A549 (cell line): Measurements from ENCODE around the gene ANK2. TPM values are rescaled to one million over a fixed set of nuclear protein-coding genes. Genes with fewer than 3 reads are reported as not detected.

Experiments used
- ATAC-seq, 2 experiments: fragments of 200-7000 bp in 1 of 2; fragments of >200 bp in 1 of 2; cut with Nextera tagmentation in 1 of 2; cut with Tn5 transposase in 1 of 2; 3 replicates each; pipeline versions ENCODE4 v1.8.0 to v1.9.1; 2018 to 2020; ENCODE audit warnings: mild to moderate bottlenecking in 1 of 2, moderate library complexity in 1 of 2
- CTCF ChIA-PET: fragments of 300-600 bp; sonication (Branson Sonifier 250); formaldehyde crosslinking; extraction: SDS; loops from one replicate; lab custom pipeline; 2021; ENCODE audit warnings: antibody characterized with exemption, inconsistent platforms; lab: Yijun Ruan, JAX
- POLR2A ChIA-PET: fragments of 350-600 bp; formaldehyde crosslinking; extraction: SDS; loops from one replicate; lab custom pipeline; 2021; ENCODE audit warnings: antibody characterized with exemption, inconsistent platforms; lab: Yijun Ruan, JAX
- DNase-seq, 2 experiments: peaks; one replicate each; pipeline versions ENCODE4 v3.0.0 to v3.0.0-alpha.2; 2011 to 2016; ENCODE audit warnings: low read depth in 1 of 2, low spot score in 1 of 2
- FAIRE-seq: peaks from 2 replicates; lab custom pipeline; 2011; peaks lifted over from hg19 to GRCh38; lab: Jason Lieb, UNC
- H3K27ac ChIP-seq, 2 experiments: fragments of >200 bp; sonication (Bioruptor Twin); formaldehyde crosslinking; 3 replicates each; pipeline ENCODE4 v1.5.1; 2016 to 2017
- H3K4me1 ChIP-seq: fragments of >200 bp; sonication (Bioruptor Twin); formaldehyde crosslinking; 3 replicates; pipeline ENCODE4 v1.6.1; 2016
- H3K4me2 ChIP-seq: fragments of >200 bp; sonication (Bioruptor Twin); formaldehyde crosslinking; 3 replicates; pipeline ENCODE4 v1.6.1; 2016
- H3K4me3 ChIP-seq: fragments of >200 bp; sonication (Bioruptor Twin); formaldehyde crosslinking; 3 replicates; pipeline ENCODE4 v1.5.1; 2016
- H3K9me3 ChIP-seq: fragments of >200 bp; sonication (Bioruptor Twin); formaldehyde crosslinking; 3 replicates; pipeline ENCODE4 v1.6.1; 2016
- CBX2 ChIP-seq: fragments of 200-600 bp; sonication (generic); IDR thresholded peaks from 2 replicates; pipeline ENCODE4 v1.6.1; 2016; ENCODE audit warnings: low read depth, mild to moderate bottlenecking, borderline replicate concordance
- CHD2 ChIP-seq: fragments of 150-350 bp; IDR thresholded peaks from 2 replicates; pipeline ENCODE4 v1.6.1; 2014; ENCODE audit warnings: low read length; ENCODE audit not compliant: partially characterized antibody
- CTCF ChIP-seq: fragments of >200 bp; sonication (Bioruptor Twin); formaldehyde crosslinking; IDR thresholded peaks from 3 replicates; pipeline ENCODE4 v1.5.1; 2016
- E2F6 ChIP-seq: IDR thresholded peaks from 2 replicates; pipeline ENCODE4 v1.6.1; 2012; ENCODE audit warnings: low read depth, borderline replicate concordance
- EHF ChIP-seq: fragments of 250-450 bp; sonication (Bioruptor Pico); IDR thresholded peaks from 2 replicates; pipeline ENCODE4 v1.5.0; 2020; ENCODE audit warnings: mild to moderate bottlenecking
- EHMT2 ChIP-seq: fragments of 200-600 bp; sonication (generic); IDR thresholded peaks from 2 replicates; pipeline ENCODE4 v1.6.1; 2016; ENCODE audit warnings: antibody characterized with exemption, low read depth, mild to moderate bottlenecking, moderate library complexity
- ELK1 ChIP-seq: fragments of 150-350 bp; IDR thresholded peaks from 2 replicates; pipeline ENCODE4 v1.6.1; 2014; ENCODE audit warnings: low read depth, mild to moderate bottlenecking, low read length
- EP300 ChIP-seq, 2 experiments: fragments of >200 bp; sonication (Bioruptor Twin); formaldehyde crosslinking; IDR thresholded peaks; 2 replicates in 1 of 2; 3 replicates in 1 of 2; pipeline ENCODE4 v1.6.1; 2016 to 2017
- FOSB ChIP-seq: fragments of 250-450 bp; sonication (Bioruptor Pico); IDR thresholded peaks from 2 replicates; pipeline ENCODE4 v1.5.0; 2020; ENCODE audit warnings: mild to moderate bottlenecking, moderate library complexity
- FOSL2 ChIP-seq, 2 experiments: fragments of 450-650 bp in 1 of 2; fragments of >200 bp in 1 of 2; sonication (Bioruptor Twin) in 1 of 2; formaldehyde crosslinking; IDR thresholded peaks; 2 replicates each; pipeline versions ENCODE4 v1.5.0 to v1.6.1; 2016 to 2020; ENCODE audit warnings: mild to moderate bottlenecking in 1 of 2, moderate library complexity in 1 of 2
- HDAC2 ChIP-seq: fragments of 200-600 bp; sonication (generic); IDR thresholded peaks from 2 replicates; pipeline ENCODE4 v1.6.1; 2016
- HES2 ChIP-seq: fragments of >200 bp; sonication (Bioruptor Twin); formaldehyde crosslinking; IDR thresholded peaks from 2 replicates; pipeline ENCODE4 v1.6.1; 2016
- HOXA7 ChIP-seq: fragments of 250-450 bp; sonication (Bioruptor Pico); IDR thresholded peaks from 2 replicates; pipeline ENCODE4 v1.5.0; 2020; ENCODE audit warnings: mild to moderate bottlenecking, moderate library complexity
- HOXB5 ChIP-seq: fragments of 250-450 bp; sonication (Bioruptor Pico); IDR thresholded peaks from 2 replicates; pipeline ENCODE4 v1.5.0; 2020; ENCODE audit warnings: mild to moderate bottlenecking, moderate library complexity
- JUNB ChIP-seq: fragments of >200 bp; sonication (Bioruptor Twin); formaldehyde crosslinking; IDR thresholded peaks from 2 replicates; pipeline ENCODE4 v1.6.1; 2016
- KDM1A ChIP-seq: fragments of 200-600 bp; sonication (generic); IDR thresholded peaks from 2 replicates; pipeline ENCODE4 v1.6.1; 2016; ENCODE audit warnings: low read depth, mild to moderate bottlenecking
- MAFK ChIP-seq: fragments of 450-650 bp; IDR thresholded peaks from 2 replicates; pipeline ENCODE4 v1.6.1; 2014; ENCODE audit not compliant: partially characterized antibody
- MAX ChIP-seq: IDR thresholded peaks from 2 replicates; pipeline ENCODE4 v1.6.1; 2012
- NR3C1 ChIP-seq: fragments of >200 bp; sonication (Bioruptor Twin); formaldehyde crosslinking; IDR thresholded peaks from 3 replicates; pipeline ENCODE4 v1.6.1; 2017
- PHF8 ChIP-seq: fragments of 200-600 bp; sonication (generic); IDR thresholded peaks from 2 replicates; pipeline ENCODE4 v1.6.1; 2016; ENCODE audit warnings: low read depth, mild to moderate bottlenecking, antibody characterized with exemption, moderate library complexity, borderline replicate concordance
- RFX5 ChIP-seq: fragments of 450-650 bp; IDR thresholded peaks from 2 replicates; pipeline ENCODE4 v1.7.1; 2014; ENCODE audit warnings: antibody characterized with exemption, mild to moderate bottlenecking, moderate library complexity
- SREBF2 ChIP-seq: fragments of 450-650 bp; IDR thresholded peaks from 2 replicates; pipeline ENCODE4 v1.6.1; 2014; ENCODE audit warnings: mild to moderate bottlenecking, moderate library complexity
- TP53 ChIP-seq: fragments of 250-450 bp; sonication (Bioruptor Pico); IDR thresholded peaks from 2 replicates; pipeline ENCODE4 v1.5.0; 2021; ENCODE audit warnings: mild to moderate bottlenecking, moderate library complexity
- USF2 ChIP-seq: fragments of 450-650 bp; IDR thresholded peaks from 2 replicates; pipeline ENCODE4 v1.6.1; 2014; ENCODE audit warnings: antibody characterized with exemption
- ZFP36 ChIP-seq: fragments of 450-650 bp; IDR thresholded peaks from 2 replicates; pipeline ENCODE4 v1.6.1; 2014; ENCODE audit warnings: borderline replicate concordance; ENCODE audit not compliant: partially characterized antibody
- ZNF302 ChIP-seq: fragments of 250-450 bp; sonication (Bioruptor Pico); IDR thresholded peaks from 2 replicates; pipeline ENCODE4 v1.9.0; 2021; ENCODE audit warnings: inconsistent platforms, mild to moderate bottlenecking, moderate library complexity
- ZSCAN20 ChIP-seq: fragments of 250-450 bp; sonication (Bioruptor Pico); IDR thresholded peaks from 2 replicates; pipeline ENCODE4 v1.8.0; 2022; ENCODE audit warnings: mild to moderate bottlenecking, moderate library complexity
- WGBS: methylation state at CpG from one replicate; pipeline ENCODE4 v1.1.6; 2017; ENCODE audit errors: missing lambda C conversion rate; 5-methylcytosine and 5-hydroxymethylcytosine counted together
- polyA plus RNA-seq, 4 experiments: library from polyadenylated mRNA; depleted of rRNA in 3 of 4; stranded (reverse); fragments of >200 nt; fragmentation: RNase III in 1 of 4; extraction: RNeasy Plus Mini Kit Qiagen cat#74134 plus additional on column Dnase treatment in 1 of 4; gene quantifications; 2 replicates in 3 of 4; 3 replicates in 1 of 4; pipeline ENCODE4 v1.2.3, GENCODE V29; 2011 to 2017

Gene ANK2
- polyA plus RNA-seq, 2 of the 4 experiments (the other 2 are of a cell fraction): 1.4 to 3.1 TPM

- ATAC-seq: no peak
- 53% methylated on average over 4 of the region's 4 CpGs for WGBS
- H3K27ac ChIP-seq: no peak overlapping the region
- CTCF ChIA-PET: no interaction called here
- TF ChIP-seq ZNF302 (CRISPR knock-in tag): no peak
- no peak for TF ChIP-seq ELK1
- TF ChIP-seq HOXA7: no peak
- no peak for TF ChIP-seq CHD2
- no peaks in the 10 kb centered on the region for H3K4me1 ChIP-seq
- 0 out of 3 replicates have a peak overlapping the region, but pooled peaks have one; percentile 2 for H3K4me2 ChIP-seq
- H3K9me3 ChIP-seq: no peaks in the 10 kb centered on the region
- H3K4me3 ChIP-seq: no peak overlapping the region
- no peak for FAIRE-seq
- POLR2A ChIA-PET: no interaction called here
- DNase-seq: no peak
Measured at GRCh38 chr4:113349430-113349829, 300.0 kb downstream of the ANK2 start.

GRCh38 chr4:113350576-113350975 is 301.1 kb downstream of the ANK2 start:
- H3K4me1 ChIP-seq: no peaks in the 10 kb centered on the region
- POLR2A ChIA-PET: no interaction called here
- H3K4me2 ChIP-seq: no peak overlapping the region
- H3K27ac ChIP-seq: no peak overlapping the region
- ATAC-seq (no peak), FAIRE-seq (no peak), DNase-seq (no peak)
- H3K9me3 ChIP-seq: no peaks in the 10 kb centered on the region
- TF ChIP-seq RFX5 (no peak), EHF (CRISPR knock-in tag) (no peak), TP53 (CRISPR knock-in tag) (no peak), SREBF2 (no peak), EHMT2 (no peak), KDM1A (no peak), HOXA7 (no peak), ZSCAN20 (CRISPR knock-in tag) (no peak), E2F6 (no peak), MAX (no peak)
- CTCF ChIA-PET: no interaction called here
- no peak overlapping the region for H3K4me3 ChIP-seq

GRCh38 chr4:113355550-113356371 is 306.3 kb downstream of the ANK2 start:
- no peak overlapping the region for H3K4me2 ChIP-seq
- no peak for FAIRE-seq
- TF ChIP-seq MAFK (no peak), FOSL2 (IDR thresholded peaks at IDR 0.05) (no peak), FOSL2 (CRISPR knock-in tag; IDR thresholded peaks at IDR 0.05) (no peak), KDM1A (no peak), CTCF (no peak), PHF8 (no peak), ZFP36 (no peak), CBX2 (no peak), HOXB5 (CRISPR knock-in tag) (no peak), USF2 (no peak), FOSB (no peak), NR3C1 (no peak), HES2 (no peak), RFX5 (no peak), JUNB (no peak), HDAC2 (no peak), EP300 (IDR thresholded peaks at IDR 0.05) (no peak)
- TF ChIP-seq, all 56 proteins: peak for 0
- DNase-seq (no peak), ATAC-seq (peak; percentile 24 to 35; a peak in 2 of 6 replicates)
- H3K4me1 ChIP-seq: no peaks in the 10 kb centered on the region
- H3K4me3 ChIP-seq: no peak overlapping the region
- H3K27ac ChIP-seq: no peak overlapping the region
- no peaks in the 10 kb centered on the region; the same call in 2 of the 3 replicates for H3K9me3 ChIP-seq
- CTCF ChIA-PET: no interaction called here
- POLR2A ChIA-PET: no interaction called here
- 45% methylated on average over 6 of the region's 13 CpGs for WGBS
